Activated CD4-positive, CD25-positive, alpha-beta regulatory T cell treated with anti-CD3 and anti-CD28 coated beads, Interleukin-2, amount 50 U/mL, for 16 hours (primary cell): ENCODE data around the gene BBOX1.
"Not testable (repeated sequence)": the region's sequence is repeated elsewhere in the genome, so short reads cannot be mapped to it uniquely, and the experiment has no call there.

Experiments used
- DNase-seq: peaks from one replicate; pipeline ENCODE4 v3.0.0-alpha.2; 2020; ENCODE audit warnings: low read depth, low spot score

Gene BBOX1

GRCh38 chr11:27083782-27084181 lies 43.2 kb downstream of the BBOX1 start:
- DNase-seq = no peak

- no peak for DNase-seq
These were observed 43.9 kb downstream of the BBOX1 start for GRCh38 chr11:27084518-27084917.

- DNase-seq = no peak
These were observed 44.5 kb downstream of the BBOX1 start for GRCh38 chr11:27085111-27085510.

GRCh38 chr11:27085605-27086004 lies 45.0 kb downstream of the BBOX1 start:
- no peak for DNase-seq

- DNase-seq = no peak
These were observed 46.8 kb downstream of the BBOX1 start for GRCh38 chr11:27087432-27087831.

- DNase-seq = no peak
These were observed 47.7 kb downstream of the BBOX1 start for GRCh38 chr11:27088353-27088752.

- no peak for DNase-seq
These were observed 49.1 kb downstream of the BBOX1 start for GRCh38 chr11:27089746-27090145.

- not testable (repeated sequence) for DNase-seq
These were observed 49.8 kb downstream of the BBOX1 start for GRCh38 chr11:27090357-27090948.

GRCh38 chr11:27094120-27094519 lies 53.5 kb downstream of the BBOX1 start:
- DNase-seq = no peak

GRCh38 chr11:27095059-27095458 lies 54.4 kb downstream of the BBOX1 start:
- DNase-seq = no peak

- DNase-seq = no peak
These were observed 55.3 kb downstream of the BBOX1 start for GRCh38 chr11:27095887-27096286.

- DNase-seq = no peak
These were observed 56.9 kb downstream of the BBOX1 start for GRCh38 chr11:27097551-27097950.

GRCh38 chr11:27100534-27100933 lies 59.9 kb downstream of the BBOX1 start:
- no peak for DNase-seq

- no peak for DNase-seq
These were observed 66.9 kb downstream of the BBOX1 start for GRCh38 chr11:27107548-27107947.

GRCh38 chr11:27108809-27109208 lies 68.2 kb downstream of the BBOX1 start:
- DNase-seq = no peak

GRCh38 chr11:27111896-27112295 lies 71.3 kb downstream of the BBOX1 start:
- DNase-seq = no peak

- DNase-seq = no peak
These were observed 72.3 kb downstream of the BBOX1 start for GRCh38 chr11:27112946-27113345.

- no peak for DNase-seq
These were observed 74.5 kb downstream of the BBOX1 start for GRCh38 chr11:27115051-27115650.

- DNase-seq = no peak
These were observed 76.1 kb downstream of the BBOX1 start for GRCh38 chr11:27116684-27117083.

- DNase-seq = no peak
These were observed 77.8 kb downstream of the BBOX1 start for GRCh38 chr11:27118371-27118770.

GRCh38 chr11:27118949-27119348 lies 78.3 kb downstream of the BBOX1 start:
- no peak for DNase-seq

GRCh38 chr11:27119396-27119795 lies 78.8 kb downstream of the BBOX1 start:
- DNase-seq = no peak

GRCh38 chr11:27120211-27120610 lies 79.6 kb downstream of the BBOX1 start:
- DNase-seq = no peak

- no peak for DNase-seq
These were observed 81.4 kb downstream of the BBOX1 start for GRCh38 chr11:27122001-27122400.
